Measurements from ENCODE around the gene TMEM80.
A peak's percentile ranks its signal among the peaks of the same experiment; 100 is the strongest.

The TMEM80 gene

DNA sequence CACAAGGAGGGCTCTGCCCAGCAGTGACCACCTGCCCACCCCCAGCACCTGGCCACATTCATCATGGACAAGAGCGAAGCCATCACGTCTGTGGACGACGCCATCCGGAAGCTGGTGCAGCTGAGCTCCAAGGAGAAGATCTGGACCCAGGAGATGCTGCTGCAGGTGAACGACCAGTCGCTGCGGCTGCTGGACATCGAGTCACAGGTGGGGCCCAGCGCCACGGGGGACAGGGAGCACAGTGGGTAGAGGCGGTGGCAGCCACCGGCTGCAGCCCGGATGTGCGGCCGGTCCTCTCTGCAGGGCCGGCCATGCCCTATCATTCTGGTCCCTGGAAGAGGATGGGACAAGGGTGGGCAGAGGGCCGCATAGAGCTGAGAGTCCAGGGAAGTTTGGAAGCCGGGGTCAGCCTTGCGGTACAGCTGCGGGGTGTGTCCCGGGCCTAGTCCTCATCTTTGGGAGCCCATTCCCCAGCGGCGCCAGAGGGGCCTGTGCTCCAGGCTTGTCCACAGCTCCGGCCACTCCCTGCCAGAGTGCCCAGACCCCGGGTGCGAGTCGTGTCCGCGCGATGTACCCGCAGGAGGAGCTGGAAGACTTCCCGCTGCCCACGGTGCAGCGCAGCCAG is 24.5 kb downstream of the TMEM80 start:
- H3K27ac ChIP-seq (ENCODE audit: low read length, poor library complexity, severe bottlenecking): no peak overlapping the region
- H2BK12ac ChIP-seq (ENCODE audit: low read length in 2 of 2): no peak overlapping the region
- peaks cover 28% of the 10 kb centered on the region for H3K79me1 ChIP-seq (replicated peaks; ENCODE audit: low read length, poor library complexity, severe bottlenecking)
- H3K4me1 ChIP-seq (ENCODE audit: control insufficient read depth, insufficient read depth, low read depth, low read length): peaks cover 19% of the 10 kb centered on the region
- peak overlapping the region; percentile 74 for H2AK5ac ChIP-seq (ENCODE audit: low read length, severe bottlenecking)
- H3K18ac ChIP-seq (ENCODE audit: low read depth in 1 of 2, low read length in 2 of 2): no peak overlapping the region
- no peak overlapping the region for H2BK15ac ChIP-seq (ENCODE audit: low read depth, poor library complexity, severe bottlenecking)
- H4K8ac ChIP-seq (ENCODE audit: low read length): no peak overlapping the region
- no peak overlapping the region for H3K14ac ChIP-seq (ENCODE audit: low read length in 2 of 2)
- no peak overlapping the region for H2BK5ac ChIP-seq (ENCODE audit: low read depth, low read length, poor library complexity, severe bottlenecking)
- H3K4ac ChIP-seq (ENCODE audit: low read depth in 1 of 2, low read length in 2 of 2): no peak overlapping the region
- no peaks in the 10 kb centered on the region for H3K27me3 ChIP-seq (ENCODE audit: control insufficient read depth in 1 of 2, insufficient read depth in 1 of 2, low read length in 2 of 2)
- H3K4me3 ChIP-seq (ENCODE audit: insufficient read depth in 1 of 2, low read depth in 1 of 2, low read length in 2 of 2): no peak overlapping the region
- no peak overlapping the region for H3K23ac ChIP-seq (ENCODE audit: low read length in 2 of 2)
- no peaks in the 10 kb centered on the region for H3K9me3 ChIP-seq (ENCODE audit: control insufficient read depth, low read length)
- no peak for DNase-seq
- 89% methylated on average over 35 of the region's 35 CpGs for WGBS
- peaks cover 29 to 67% of the 10 kb centered on the region in 2 experiments for H3K36me3 ChIP-seq (ENCODE audit: control insufficient read depth in 1 of 2, insufficient read depth in 2 of 2, low read depth in 1 of 2, low read length in 2 of 2)
- H2BK120ac ChIP-seq (ENCODE audit: low read depth, low read length): no peak overlapping the region
- H3K4me2 ChIP-seq (ENCODE audit: low read length, poor library complexity, severe bottlenecking): no peak overlapping the region
- H2AFZ ChIP-seq (ENCODE audit: low read depth, low read length): no peak overlapping the region
- no peak overlapping the region for H3K9ac ChIP-seq (ENCODE audit: low read length)
- no peak overlapping the region for H4K91ac ChIP-seq (ENCODE audit: low read length)

DNA sequence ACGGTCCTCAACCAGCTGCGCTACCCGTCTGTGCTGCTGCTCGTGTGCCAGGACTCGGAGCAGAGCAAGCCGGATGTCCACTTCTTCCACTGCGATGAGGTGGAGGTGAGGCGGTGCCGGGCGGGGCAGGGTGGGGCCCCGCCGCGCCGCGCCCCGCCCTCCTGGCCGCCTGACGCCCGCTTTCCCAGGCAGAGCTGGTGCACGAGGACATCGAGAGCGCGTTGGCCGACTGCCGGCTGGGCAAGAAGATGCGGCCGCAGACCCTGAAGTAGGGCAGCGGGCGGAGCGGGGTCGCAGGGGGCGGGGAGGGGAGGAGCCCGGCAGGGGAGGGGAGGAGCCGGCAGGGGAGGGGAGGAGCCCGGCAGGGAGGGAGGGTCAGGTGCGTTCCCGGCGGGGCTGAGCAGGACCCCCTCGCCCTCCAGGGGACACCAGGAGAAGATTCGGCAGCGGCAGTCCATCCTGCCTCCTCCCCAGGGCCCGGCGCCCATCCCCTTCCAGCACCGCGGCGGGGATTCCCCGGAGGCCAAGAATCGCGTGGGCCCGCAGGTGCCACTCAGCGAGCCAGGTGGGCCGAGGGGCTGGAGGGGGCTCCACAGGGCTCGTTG is 25.1 kb downstream of the TMEM80 start:
- Histone ChIP-seq H3K27me3 (ENCODE audit: control insufficient read depth in 1 of 2, insufficient read depth in 1 of 2, low read length in 2 of 2) (no peaks in the 10 kb centered on the region), H3K36me3 (ENCODE audit: control insufficient read depth in 1 of 2, insufficient read depth in 2 of 2, low read depth in 1 of 2, low read length in 2 of 2) (peaks cover 29 to 73% of the 10 kb centered on the region in 2 experiments), H2BK120ac (ENCODE audit: low read depth, low read length) (no peak overlapping the region), H2AFZ (ENCODE audit: low read depth, low read length) (no peak overlapping the region), H3K14ac (ENCODE audit: low read length in 2 of 2) (no peak overlapping the region), H2BK5ac (ENCODE audit: low read depth, low read length, poor library complexity, severe bottlenecking) (no peak overlapping the region), H3K23ac (ENCODE audit: low read length in 2 of 2) (no peak overlapping the region), H4K8ac (ENCODE audit: low read length) (no peak overlapping the region), H3K79me1 (replicated peaks; ENCODE audit: low read length, poor library complexity, severe bottlenecking) (peaks cover 28% of the 10 kb centered on the region), H3K4me2 (ENCODE audit: low read length, poor library complexity, severe bottlenecking) (no peak overlapping the region), H3K27ac (ENCODE audit: low read length, poor library complexity, severe bottlenecking) (no peak overlapping the region), H3K4ac (ENCODE audit: low read depth in 1 of 2, low read length in 2 of 2) (no peak overlapping the region), H4K91ac (ENCODE audit: low read length) (no peak overlapping the region), H3K4me3 (ENCODE audit: insufficient read depth in 1 of 2, low read depth in 1 of 2, low read length in 2 of 2) (no peak overlapping the region), H3K4me1 (ENCODE audit: control insufficient read depth, insufficient read depth, low read depth, low read length) (peaks cover 25% of the 10 kb centered on the region), H2AK5ac (ENCODE audit: low read length, severe bottlenecking) (no peak overlapping the region), H3K18ac (ENCODE audit: low read depth in 1 of 2, low read length in 2 of 2) (no peak overlapping the region), H3K9ac (ENCODE audit: low read length) (no peak overlapping the region), H2BK15ac (ENCODE audit: low read depth, poor library complexity, severe bottlenecking) (no peak overlapping the region), H3K9me3 (ENCODE audit: control insufficient read depth, low read length) (no peaks in the 10 kb centered on the region), H2BK12ac (ENCODE audit: low read length in 2 of 2) (no peak overlapping the region)
- DNase-seq: no peak
- 42% methylated on average over 38 of the region's 53 CpGs for WGBS

- no peak overlapping the region for H4K91ac ChIP-seq (ENCODE audit: low read length)
- H3K4ac ChIP-seq (ENCODE audit: low read depth in 1 of 2, low read length in 2 of 2): no peak overlapping the region
- H3K9me3 ChIP-seq (ENCODE audit: control insufficient read depth, low read length): no peaks in the 10 kb centered on the region
- H3K4me3 ChIP-seq (ENCODE audit: insufficient read depth in 1 of 2, low read depth in 1 of 2, low read length in 2 of 2): no peak overlapping the region
- no peak overlapping the region for H2AK5ac ChIP-seq (ENCODE audit: low read length, severe bottlenecking)
- no peak overlapping the region for H3K18ac ChIP-seq (ENCODE audit: low read depth in 1 of 2, low read length in 2 of 2)
- H3K27me3 ChIP-seq (ENCODE audit: control insufficient read depth in 1 of 2, insufficient read depth in 1 of 2, low read length in 2 of 2): no peaks in the 10 kb centered on the region
- no peak overlapping the region for H3K14ac ChIP-seq (ENCODE audit: low read length in 2 of 2)
- H4K8ac ChIP-seq (ENCODE audit: low read length): no peak overlapping the region
- no peak overlapping the region for H2BK120ac ChIP-seq (ENCODE audit: low read depth, low read length)
- no peak overlapping the region for H3K27ac ChIP-seq (ENCODE audit: low read length, poor library complexity, severe bottlenecking)
- H3K9ac ChIP-seq (ENCODE audit: low read length): no peak overlapping the region
- no peak overlapping the region for H3K4me2 ChIP-seq (ENCODE audit: low read length, poor library complexity, severe bottlenecking)
- H2BK12ac ChIP-seq (ENCODE audit: low read length in 2 of 2): no peak overlapping the region
- H2BK15ac ChIP-seq (ENCODE audit: low read depth, poor library complexity, severe bottlenecking): no peak overlapping the region
- H3K36me3 ChIP-seq (ENCODE audit: control insufficient read depth in 1 of 2, insufficient read depth in 2 of 2, low read depth in 1 of 2, low read length in 2 of 2): peaks cover 29 to 79% of the 10 kb centered on the region in 2 experiments
- 87% methylated on average over 26 of the region's 28 CpGs for WGBS
- no peak overlapping the region for H3K23ac ChIP-seq (ENCODE audit: low read length in 2 of 2)
- DNase-seq: no peak
- peaks cover 30% of the 10 kb centered on the region for H3K4me1 ChIP-seq (ENCODE audit: control insufficient read depth, insufficient read depth, low read depth, low read length)
- peaks cover 28% of the 10 kb centered on the region for H3K79me1 ChIP-seq (replicated peaks; ENCODE audit: low read length, poor library complexity, severe bottlenecking)
- H2BK5ac ChIP-seq (ENCODE audit: low read depth, low read length, poor library complexity, severe bottlenecking): no peak overlapping the region
- H2AFZ ChIP-seq (ENCODE audit: low read depth, low read length): no peak overlapping the region
These were observed 25.7 kb downstream of the TMEM80 start for GRCh38 chr11:721247-721740.

- no peak overlapping the region for H2AK5ac ChIP-seq (ENCODE audit: low read length, severe bottlenecking)
- WGBS: 91% methylated on average over 29 of the region's 33 CpGs
- no peak overlapping the region for H2BK15ac ChIP-seq (ENCODE audit: low read depth, poor library complexity, severe bottlenecking)
- H3K79me1 ChIP-seq (replicated peaks; ENCODE audit: low read length, poor library complexity, severe bottlenecking): peaks cover 28% of the 10 kb centered on the region
- H2AFZ ChIP-seq (ENCODE audit: low read depth, low read length): no peak overlapping the region
- H3K36me3 ChIP-seq (ENCODE audit: control insufficient read depth in 1 of 2, insufficient read depth in 2 of 2, low read depth in 1 of 2, low read length in 2 of 2): peaks cover 29 to 82% of the 10 kb centered on the region in 2 experiments
- H3K4ac ChIP-seq (ENCODE audit: low read depth in 1 of 2, low read length in 2 of 2): no peak overlapping the region
- H3K9ac ChIP-seq (ENCODE audit: low read length): no peak overlapping the region
- no peak overlapping the region for H3K14ac ChIP-seq (ENCODE audit: low read length in 2 of 2)
- no peak overlapping the region for H4K91ac ChIP-seq (ENCODE audit: low read length)
- DNase-seq: no peak
- no peak overlapping the region for H3K4me3 ChIP-seq (ENCODE audit: insufficient read depth in 1 of 2, low read depth in 1 of 2, low read length in 2 of 2)
- no peak overlapping the region for H3K23ac ChIP-seq (ENCODE audit: low read length in 2 of 2)
- no peak overlapping the region for H2BK12ac ChIP-seq (ENCODE audit: low read length in 2 of 2)
- H3K18ac ChIP-seq (ENCODE audit: low read depth in 1 of 2, low read length in 2 of 2): no peak overlapping the region
- peaks cover 36% of the 10 kb centered on the region for H3K4me1 ChIP-seq (ENCODE audit: control insufficient read depth, insufficient read depth, low read depth, low read length)
- no peak overlapping the region for H2BK120ac ChIP-seq (ENCODE audit: low read depth, low read length)
- no peak overlapping the region for H3K27ac ChIP-seq (ENCODE audit: low read length, poor library complexity, severe bottlenecking)
- no peaks in the 10 kb centered on the region for H3K27me3 ChIP-seq (ENCODE audit: control insufficient read depth in 1 of 2, insufficient read depth in 1 of 2, low read length in 2 of 2)
- no peak overlapping the region for H3K4me2 ChIP-seq (ENCODE audit: low read length, poor library complexity, severe bottlenecking)
- no peaks in the 10 kb centered on the region for H3K9me3 ChIP-seq (ENCODE audit: control insufficient read depth, low read length)
- no peak overlapping the region for H2BK5ac ChIP-seq (ENCODE audit: low read depth, low read length, poor library complexity, severe bottlenecking)
- no peak overlapping the region for H4K8ac ChIP-seq (ENCODE audit: low read length)
These were observed 26.2 kb downstream of the TMEM80 start for GRCh38 chr11:721741-722345.
